Lower leg skin (tissue), 4 donors: ENCODE results near the gene CDC42SE1. TPM values are rescaled to one million over a fixed set of nuclear protein-coding genes. Genes with fewer than 3 reads are reported as not detected.

ENCODE experiments used
- DNase-seq, 2 donors: peaks; one replicate each; pipeline ENCODE4 v3.0.0-alpha.2; 2019; ENCODE audit warnings: low spot score in 2 of 2
- H3K4me3 ChIP-seq: fragments of 200-600 bp; sonication (generic); 2 replicates; pipeline ENCODE4 v1.5.1; 2017; ENCODE audit warnings: mild to moderate bottlenecking, low read depth; ENCODE audit not compliant: poor library complexity, severe bottlenecking
- CTCF ChIP-seq, 3 donors: fragments of 450-650 bp; IDR thresholded peaks; one replicate each; pipeline ENCODE4 v1.5.1; 2016; ENCODE audit warnings: antibody characterized with exemption in 3 of 3, mild to moderate bottlenecking in 3 of 3, moderate library complexity in 2 of 3
- POLR2A ChIP-seq, 2 donors: fragments of 450-650 bp; IDR thresholded peaks; one replicate each; pipeline ENCODE4 v1.6.1; 2016 to 2017; ENCODE audit warnings: antibody characterized with exemption in 2 of 2, mild to moderate bottlenecking in 1 of 2, moderate library complexity in 1 of 2
- WGBS, 2 donors: methylation state at CpG; one replicate each; pipeline ENCODE4 v1.1.5; 2018; 5-methylcytosine and 5-hydroxymethylcytosine counted together
- intact Hi-C: fragments of 100-400 bp; cut with DNase I; formaldehyde crosslinking; loops from one replicate; pipeline ENCODE4 v1.15.0; 2023; ENCODE audit warnings: low total_unique reads
- total RNA-seq, 4 donors: library from RNA; depleted of rRNA; stranded (reverse); fragments of >200 nt; gene quantifications; one replicate each; pipeline ENCODE4 v1.1.0, GENCODE V29; 2016

The CDC42SE1 gene
- total RNA-seq, 4 donors from 2014 or later: 88.8 to 93.5 (median 92.0) TPM

GRCh38 chr1:151006327-151007052 is 52.9 kb downstream of the CDC42SE1 start, which contains the start of gene MINDY1:
TSS of gene MINDY1 (minus strand) at chr1:151006902. CDS start at chr1:151002617, 4,285 bp downstream.
- WGBS, 2 donors: 0 to 1% methylated on average over 18 of the region's 18 CpGs
- intact Hi-C loops: no loop called here
- no peak for TF ChIP-seq CTCF (IDR thresholded peaks at IDR 0.05)
- no peak for TF ChIP-seq POLR2A (IDR thresholded peaks at IDR 0.05)
- DNase-seq: peak; percentile 78 to 92
- H3K4me3 ChIP-seq: peak within 1 kb of the TSS; percentile 53

GRCh38 chr1:151005729-151006319 is 53.6 kb downstream of the CDC42SE1 start:
- 4 to 5% methylated on average over 4 of the region's 4 CpGs for WGBS, 2 donors
- intact Hi-C loops: no loop called here
- H3K4me3 ChIP-seq: peak overlapping the region; percentile 53
- TF ChIP-seq CTCF (IDR thresholded peaks at IDR 0.05) (no peak), POLR2A (IDR thresholded peaks at IDR 0.05) (no peak)
- DNase-seq: no peak

- intact Hi-C loops: no loop called here
- DNase-seq: no peak
- TF ChIP-seq POLR2A (IDR thresholded peaks at IDR 0.05) (no peak), CTCF (IDR thresholded peaks at IDR 0.05) (no peak)
- no peak overlapping the region for H3K4me3 ChIP-seq
These were observed 56.2 kb downstream of the CDC42SE1 start for GRCh38 chr1:151003180-151003579.

- 47 to 51% methylated on average over 2 of the region's 2 CpGs for WGBS, 2 donors
- no peak for DNase-seq
- no peak for TF ChIP-seq CTCF (IDR thresholded peaks at IDR 0.05)
- no peak for TF ChIP-seq POLR2A (IDR thresholded peaks at IDR 0.05)
- intact Hi-C loops: no loop called here
- H3K4me3 ChIP-seq: no peak overlapping the region
These were observed 56.8 kb downstream of the CDC42SE1 start for GRCh38 chr1:151002611-151003010.

GRCh38 chr1:151002051-151002450 is 57.4 kb downstream of the CDC42SE1 start:
- H3K4me3 ChIP-seq: no peak overlapping the region
- 61 to 72% methylated on average over 3 of the region's 3 CpGs for WGBS, 2 donors
- TF ChIP-seq CTCF (IDR thresholded peaks at IDR 0.05): no peak
- DNase-seq: no peak
- intact Hi-C loops: no loop called here
